ENCODE measurements around the gene UTP14C. TPM values are rescaled to one million over a fixed set of nuclear protein-coding genes. Genes with fewer than 3 reads are reported as not detected.

Gene UTP14C
- total and polyA plus RNA-seq, 2 of the 13 experiments (the other 11 are each of a cell fraction or from before 2014, with no cell fraction given), result 8.8 to 12.2 TPM

GRCh38 chr13:51999921-52000320 is 24.6 kb upstream of the UTP14C start (continued):
- TF ChIP-seq TAF1 (CRISPR knock-in tag; IDR thresholded peaks at IDR 0.05) (no peak), ZNF235 (CRISPR knock-in tag; IDR thresholded peaks at IDR 0.05; ENCODE audit: borderline replicate concordance) (no peak)

GRCh38 chr13:52001120-52001731 is 23.3 kb upstream of the UTP14C start:
- ChIA-PET CTCF (ENCODE audit: low intra/inter-chr PET ratio, low total read pairs) (interaction anchor here (1.4 to 2.4 kb wide), 3 partner anchors 11 to 127 kb away, joined by 5 to 16 read pairs (median 9); partner anchors contain the start of genes ALG11, ATP7B and NEK5), POLR2A (interaction anchor here (1.0 kb wide), 1 partner anchor 11 kb away, joined by 3 read pairs; the partner anchor contains the start of gene ALG11)
- Histone ChIP-seq H3K9me3 (ENCODE audit: low read length) (no peaks in the 10 kb centered on the region), H3K27me3 (ENCODE audit: control insufficient read depth in 1 of 2, insufficient read depth in 2 of 2, low read length in 2 of 2) (no peaks in the 10 kb centered on the region), H3K36me3 (replicated peaks in 1 of 2; ENCODE audit: control insufficient read depth in 1 of 2, insufficient read depth in 2 of 2, low read length in 2 of 2) (peaks cover 0 to 8% of the 10 kb centered on the region in 2 experiments; a peak in 2 of 5 replicates), H3K4me3 (replicated peaks in 1 of 3; ENCODE audit: insufficient read depth in 1 of 3, low read depth in 2 of 3, low read length in 3 of 3) (no peak overlapping the region), H3K9ac (ENCODE audit: insufficient read depth, low read depth, low read length) (no peak overlapping the region), H3K4me2 (ENCODE audit: low read depth, low read length) (no peak overlapping the region), H3K4me1 (ENCODE audit: insufficient read depth, low read length) (peaks cover 96% of the 10 kb centered on the region), H2AFZ (ENCODE audit: low read length) (no peak overlapping the region), H3K27ac (ENCODE audit: extremely low read length, insufficient read depth, low read length) (no peak overlapping the region), H3K79me2 (ENCODE audit: insufficient read depth, low read length) (peaks cover 96% of the 10 kb centered on the region), H4K20me1 (ENCODE audit: insufficient read depth, low read length) (peaks cover 38% of the 10 kb centered on the region)
- 68% methylated on average over 3 of the region's 3 CpGs for WGBS (ENCODE audit: low lambda C conversion rate)
- in situ Hi-C loops (cut with HindIII; ENCODE audit: extremely low pct_ligation_motif_present, low pct_unique_long_range_greater_than_20kb), result loop anchor here (25.0 kb wide), 1 partner anchor 461 kb away; the partner anchor contains the start of genes CKAP2 and VPS36
- TF ChIP-seq ZNF3 (CRISPR knock-in tag; IDR thresholded peaks at IDR 0.05), result no peak
- peak; percentile 66 for TF ChIP-seq CTCF (CRISPR knock-in tag; IDR thresholded peaks at IDR 0.05)
- TF ChIP-seq TGIF2 (CRISPR knock-in tag; IDR thresholded peaks at IDR 0.05), result no peak
- TF ChIP-seq SMC3 (IDR thresholded peaks at IDR 0.05; ENCODE audit: low read length), result peak; percentile 52; the same call in 1 of the 2 replicates
- TF ChIP-seq STAG1 (CRISPR knock-in tag; IDR thresholded peaks at IDR 0.05), result peak; percentile 56
- FAIRE-seq, result no peak
- intact Hi-C loops (cut with micrococcal nuclease; ENCODE audit: unreplicated experiment), result loop anchor here (1.0 kb wide), 1 partner anchor 126 kb away; no protein-coding TSS in a partner anchor
- BruUV-seq (replicated peaks), result no TSS peak
- peak; percentile 11; the same call in 2 of the 3 replicates for ATAC-seq
- peak; percentile 59 for DNase-seq (ENCODE audit: low spot score)
